Posterior vena cava (tissue), 2 donors: ENCODE measurements around the gene HPN. TPM values are rescaled to one million over a fixed set of nuclear protein-coding genes. Genes with fewer than 3 reads are reported as not detected.
"Not testable (repeated sequence)": the region's sequence is repeated elsewhere in the genome, so short reads cannot be mapped to it uniquely, and the experiment has no call there.

Experiments used
- DNase-seq: peaks from one replicate; pipeline ENCODE4 v3.0.0-alpha.2; 2020; ENCODE audit warnings: low spot score
- intact Hi-C, 2 donors: fragments of 100-400 bp; cut with DNase I; formaldehyde crosslinking; loops; one replicate each; pipeline versions ENCODE4 v1.14.1 to v1.14.2; 2022 to 2023
- total RNA-seq, 2 donors: library from RNA; stranded (reverse); fragmentation: NEBNext Ultra II Directional; extraction: Animal tissue kit (Norgen Biotek cat#: 25700); gene quantifications; one replicate each; pipeline ENCODE4 v1.2.1, GENCODE V29; 2021
- donor health status: DM: yes; HTN: yes; CAD: no.
- donor health status: DM: yes; HTN: yes; CAD: no.

The HPN gene
- total RNA-seq, 2 donors from 2014 or later: 1.00 to 1.7 TPM

GRCh38 chr19:35090506-35091214 is 49.1 kb downstream of the HPN start:
- intact Hi-C loops: no loop called here
- no peak for DNase-seq

- intact Hi-C loops: no loop called here
- DNase-seq: no peak
Measured at GRCh38 chr19:35093430-35093829, 51.9 kb downstream of the HPN start.

- no peak for DNase-seq
- intact Hi-C loops: no loop called here
Measured at GRCh38 chr19:35093941-35094647, 52.6 kb downstream of the HPN start.

GRCh38 chr19:35094656-35095055 is 53.1 kb downstream of the HPN start:
- intact Hi-C loops: no loop called here
- DNase-seq: no peak

- intact Hi-C loops: no loop called here
- no peak for DNase-seq
Measured at GRCh38 chr19:35095667-35096368, 54.3 kb downstream of the HPN start.

GRCh38 chr19:35098413-35099049 is 57.0 kb downstream of the HPN start:
- no peak for DNase-seq
- intact Hi-C loops: no loop called here

- intact Hi-C loops: no loop called here
Measured at GRCh38 chr19:35099155-35099896, 57.8 kb downstream of the HPN start.

GRCh38 chr19:35099897-35100275 is 58.4 kb downstream of the HPN start:
- intact Hi-C loops: no loop called here
- no peak for DNase-seq

More at GRCh38 chr19:35099155-35099896, 57.8 kb downstream of the HPN start:
- no peak for DNase-seq

GRCh38 chr19:35100588-35101533 is 59.3 kb downstream of the HPN start:
- no peak for DNase-seq
- intact Hi-C loops: no loop called here

- intact Hi-C loops, DNase-seq: not testable (repeated sequence)
Measured at GRCh38 chr19:35101949-35102348, 60.4 kb downstream of the HPN start.

- intact Hi-C loops, DNase-seq: not testable (repeated sequence)
Measured at GRCh38 chr19:35103614-35104013, 62.1 kb downstream of the HPN start.

- intact Hi-C loops: no loop called here
- DNase-seq: no peak
Measured at GRCh38 chr19:35104361-35104760, 62.8 kb downstream of the HPN start.

GRCh38 chr19:35105047-35105410 is 63.5 kb downstream of the HPN start:
- intact Hi-C loops: no loop called here
- DNase-seq: no peak

GRCh38 chr19:35105411-35106290 is 64.1 kb downstream of the HPN start:
- no peak for DNase-seq
- intact Hi-C loops: no loop called here

GRCh38 chr19:35106291-35106583 is 64.7 kb downstream of the HPN start:
- no peak for DNase-seq
- intact Hi-C loops: no loop called here

- intact Hi-C loops: no loop called here
Measured at GRCh38 chr19:35106898-35107541, 65.5 kb downstream of the HPN start.

GRCh38 chr19:35107545-35107944 is 66.0 kb downstream of the HPN start:
- intact Hi-C loops: no loop called here
- no peak for DNase-seq

More at GRCh38 chr19:35106898-35107541, 65.5 kb downstream of the HPN start:
- no peak for DNase-seq
